ENCODE measurements around the gene DHX36. TPM values are rescaled to one million over a fixed set of nuclear protein-coding genes. Genes with fewer than 3 reads are reported as not detected.
A peak's percentile ranks its signal among the peaks of the same experiment; 100 is the strongest.

The DHX36 gene
- total RNA-seq, 1 donor from 2014 or later, result 58.4 TPM

DNA sequence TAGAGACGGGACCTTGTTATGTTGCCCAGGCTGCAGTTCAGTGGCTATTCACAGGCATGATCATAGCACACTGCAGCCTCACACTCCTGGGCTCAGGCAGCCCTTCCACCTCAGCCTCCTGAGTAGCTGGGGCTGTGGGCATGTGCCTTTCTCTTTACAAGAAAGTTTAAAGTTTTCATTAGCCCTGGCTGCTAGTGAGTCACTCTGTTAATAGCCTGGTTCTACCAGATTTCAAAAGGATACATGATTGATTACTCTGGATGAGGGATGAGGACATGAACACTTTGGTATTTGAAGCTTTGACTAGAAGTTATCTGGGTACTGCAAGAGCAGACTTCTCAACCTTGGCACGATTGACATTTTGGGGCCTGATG lies 95.1 kb downstream of the DHX36 start:
- intact Hi-C loops (cut with DNase I), result no loop called here
- ATAC-seq (no peak), DNase-seq (no peak)
- H3K27me3 ChIP-seq, result no peaks in the 10 kb centered on the region
- H3K9me3 ChIP-seq, result no peaks in the 10 kb centered on the region
- H3K27ac ChIP-seq, result peak overlapping the region; percentile 19
- H3K4me3 ChIP-seq, result no peak overlapping the region
- H3K36me3 ChIP-seq, result no peaks in the 10 kb centered on the region
- TF ChIP-seq, protein P1, sequence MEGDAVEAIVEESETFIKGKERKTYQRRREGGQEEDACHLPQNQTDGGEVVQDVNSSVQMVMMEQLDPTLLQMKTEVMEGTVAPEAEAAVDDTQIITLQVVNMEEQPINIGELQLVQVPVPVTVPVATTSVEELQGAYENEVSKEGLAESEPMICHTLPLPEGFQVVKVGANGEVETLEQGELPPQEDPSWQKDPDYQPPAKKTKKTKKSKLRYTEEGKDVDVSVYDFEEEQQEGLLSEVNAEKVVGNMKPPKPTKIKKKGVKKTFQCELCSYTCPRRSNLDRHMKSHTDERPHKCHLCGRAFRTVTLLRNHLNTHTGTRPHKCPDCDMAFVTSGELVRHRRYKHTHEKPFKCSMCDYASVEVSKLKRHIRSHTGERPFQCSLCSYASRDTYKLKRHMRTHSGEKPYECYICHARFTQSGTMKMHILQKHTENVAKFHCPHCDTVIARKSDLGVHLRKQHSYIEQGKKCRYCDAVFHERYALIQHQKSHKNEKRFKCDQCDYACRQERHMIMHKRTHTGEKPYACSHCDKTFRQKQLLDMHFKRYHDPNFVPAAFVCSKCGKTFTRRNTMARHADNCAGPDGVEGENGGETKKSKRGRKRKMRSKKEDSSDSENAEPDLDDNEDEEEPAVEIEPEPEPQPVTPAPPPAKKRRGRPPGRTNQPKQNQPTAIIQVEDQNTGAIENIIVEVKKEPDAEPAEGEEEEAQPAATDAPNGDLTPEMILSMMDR (IDR thresholded peaks at IDR 0.05), result no peak
- H3K4me1 ChIP-seq, result peaks cover 3% of the 10 kb centered on the region

DNA sequence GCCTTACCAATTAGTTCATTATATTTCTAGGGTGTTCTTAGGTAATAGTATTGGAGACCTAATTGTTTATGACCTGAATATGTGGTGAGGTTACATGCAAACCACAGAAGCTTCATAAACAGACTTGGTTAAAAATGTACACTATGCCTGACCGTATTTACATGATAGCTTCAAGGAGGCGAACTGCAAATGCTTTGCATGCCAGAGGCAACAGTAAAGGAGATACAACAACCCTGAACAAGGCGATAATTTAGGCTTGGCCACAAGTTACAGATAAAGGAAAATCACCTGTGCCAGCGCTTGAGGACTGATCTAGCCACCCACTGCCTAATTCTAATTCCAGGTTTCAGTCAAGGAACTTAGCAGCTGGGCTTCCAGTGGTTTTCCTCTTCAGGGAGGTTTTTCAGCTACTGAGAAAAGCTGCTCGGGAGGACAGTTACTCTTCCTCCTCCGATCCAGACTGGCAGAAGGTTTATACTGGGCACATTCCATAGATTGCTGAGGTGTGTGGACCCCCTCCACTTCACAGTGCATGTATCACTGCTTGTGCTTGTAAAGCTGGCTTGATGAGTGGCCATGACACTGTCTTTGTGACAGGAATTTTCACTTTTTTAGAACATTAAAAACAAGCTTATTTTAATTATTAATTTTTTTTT lies 95.6 kb downstream of the DHX36 start:
- intact Hi-C loops (cut with DNase I), result no loop called here
- Histone ChIP-seq H3K4me3 (no peak overlapping the region), H3K9me3 (no peaks in the 10 kb centered on the region), H3K27ac (peak overlapping the region; percentile 19), H3K4me1 (peaks cover 3% of the 10 kb centered on the region), H3K27me3 (no peaks in the 10 kb centered on the region), H3K36me3 (no peaks in the 10 kb centered on the region)
- DNase-seq, result no peak
- peak; percentile 92 for ATAC-seq
- TF ChIP-seq, protein P1 (IDR thresholded peaks at IDR 0.05), result no peak

DNA sequence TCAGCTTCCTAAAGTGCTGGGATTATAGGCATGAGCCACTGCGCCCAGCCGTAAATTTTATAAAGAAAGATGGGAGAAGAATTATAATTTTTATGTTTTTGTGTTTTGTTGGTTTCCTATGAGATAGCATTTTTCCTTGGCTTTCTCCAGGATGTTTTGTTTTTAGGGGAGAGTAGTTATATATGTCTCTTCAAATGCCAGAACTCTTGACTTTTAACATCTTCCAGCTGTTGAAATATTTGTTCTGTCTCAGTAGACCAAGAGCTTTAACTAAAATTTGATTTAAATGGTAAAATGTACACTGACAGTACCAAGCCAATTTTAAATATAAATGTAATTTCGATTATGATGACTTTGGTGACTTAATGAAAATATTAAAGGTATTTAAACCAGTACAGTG lies 96.8 kb downstream of the DHX36 start:
- TF ChIP-seq, protein P1 (IDR thresholded peaks at IDR 0.05), result no peak
- Histone ChIP-seq H3K27ac (no peak overlapping the region), H3K9me3 (no peaks in the 10 kb centered on the region), H3K4me3 (no peak overlapping the region), H3K4me1 (peaks cover 3% of the 10 kb centered on the region), H3K36me3 (no peaks in the 10 kb centered on the region), H3K27me3 (no peaks in the 10 kb centered on the region)
- DNase-seq, result no peak
- no peak for ATAC-seq
- intact Hi-C loops (cut with DNase I), result no loop called here

DNA sequence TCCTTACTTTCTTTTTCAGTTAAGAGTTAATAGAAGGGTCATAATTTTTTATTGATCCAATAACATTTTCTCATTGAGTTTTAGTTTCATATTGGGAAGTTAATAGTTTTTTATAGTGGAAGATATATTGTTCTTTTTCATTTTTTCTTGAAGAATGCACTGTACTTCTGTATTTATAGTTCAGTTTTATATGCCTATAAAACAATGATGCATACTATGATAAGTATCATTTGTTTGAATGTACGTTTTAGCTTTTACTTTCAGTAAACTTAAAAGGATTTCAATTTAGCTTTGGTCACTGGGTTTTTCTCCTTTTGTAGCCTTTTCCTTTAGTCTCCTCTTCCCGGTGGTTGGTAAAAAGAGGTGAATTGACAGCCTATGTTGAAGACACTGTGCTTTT lies 98.8 kb downstream of the DHX36 start:
- DNase-seq, result no peak
- Histone ChIP-seq H3K4me1 (peaks cover 3% of the 10 kb centered on the region), H3K27ac (no peak overlapping the region), H3K27me3 (no peaks in the 10 kb centered on the region), H3K4me3 (no peak overlapping the region), H3K9me3 (no peaks in the 10 kb centered on the region), H3K36me3 (no peaks in the 10 kb centered on the region)
- intact Hi-C loops (cut with DNase I), result no loop called here
- no peak for ATAC-seq
- TF ChIP-seq, protein P1 (IDR thresholded peaks at IDR 0.05), result no peak

DNA sequence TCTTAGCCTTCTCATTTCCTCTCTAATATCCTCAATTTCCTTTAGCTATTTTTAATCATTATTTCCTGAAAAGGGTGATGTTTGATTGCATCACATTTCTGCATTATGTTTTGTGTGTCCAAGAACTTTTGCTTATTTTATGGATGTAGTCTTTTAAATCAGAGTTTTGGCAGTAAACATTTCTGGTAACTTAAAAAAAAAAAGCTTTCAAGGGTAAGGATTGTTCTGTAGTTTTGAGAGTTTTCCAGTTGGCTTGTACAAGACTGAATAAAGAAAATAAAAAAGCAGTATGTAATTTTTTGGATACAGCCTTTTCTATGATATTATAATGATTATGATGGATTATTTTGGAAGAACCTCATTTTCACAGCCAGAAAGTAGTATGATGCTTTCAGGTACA lies 99.4 kb downstream of the DHX36 start:
- intact Hi-C loops (cut with DNase I), result no loop called here
- Histone ChIP-seq H3K27me3 (no peaks in the 10 kb centered on the region), H3K4me1 (peaks cover 3% of the 10 kb centered on the region), H3K36me3 (no peaks in the 10 kb centered on the region), H3K27ac (no peak overlapping the region), H3K4me3 (no peak overlapping the region), H3K9me3 (no peaks in the 10 kb centered on the region)
- TF ChIP-seq, protein P1 (IDR thresholded peaks at IDR 0.05), result no peak
- no peak for ATAC-seq
- DNase-seq, result no peak

DNA sequence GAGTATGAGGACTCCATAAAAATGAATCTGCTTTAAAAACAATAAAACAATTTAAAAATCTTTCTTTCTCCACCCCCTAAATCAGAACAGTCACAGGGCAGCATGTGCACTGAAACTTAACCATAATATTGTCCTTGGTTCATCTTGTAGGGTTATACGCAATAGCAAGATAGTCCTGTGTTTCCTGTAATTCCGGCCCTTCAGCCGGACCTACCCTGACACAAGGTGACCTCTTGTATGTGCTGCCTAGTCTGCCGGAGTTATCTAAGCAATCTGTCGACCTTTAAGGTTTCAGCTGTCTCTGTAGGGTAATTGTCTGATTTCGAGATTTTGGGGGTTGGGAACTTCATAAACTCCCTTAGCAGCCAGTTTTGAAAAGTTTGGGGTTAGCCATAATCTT lies 99.9 kb downstream of the DHX36 start:
- Histone ChIP-seq H3K36me3 (no peaks in the 10 kb centered on the region), H3K4me3 (no peak overlapping the region), H3K27ac (no peak overlapping the region), H3K4me1 (peaks cover 3% of the 10 kb centered on the region), H3K27me3 (no peaks in the 10 kb centered on the region), H3K9me3 (no peaks in the 10 kb centered on the region)
- DNase-seq (no peak), ATAC-seq (no peak)
- TF ChIP-seq, protein P1 (IDR thresholded peaks at IDR 0.05), result no peak
- intact Hi-C loops (cut with DNase I), result no loop called here

All from upper lobe of right lung (tissue), 1 donor.